Raji (cell line): ENCODE data around the gene SLC19A1.

Experiments
- POLR2A ChIP-seq: IDR thresholded peaks from 2 replicates; pipeline ENCODE4 v1.6.1; 2011; ENCODE audit warnings: low read depth, low read length, control low read depth; ENCODE audit not compliant: insufficient read depth

SLC19A1 gene

DNA sequence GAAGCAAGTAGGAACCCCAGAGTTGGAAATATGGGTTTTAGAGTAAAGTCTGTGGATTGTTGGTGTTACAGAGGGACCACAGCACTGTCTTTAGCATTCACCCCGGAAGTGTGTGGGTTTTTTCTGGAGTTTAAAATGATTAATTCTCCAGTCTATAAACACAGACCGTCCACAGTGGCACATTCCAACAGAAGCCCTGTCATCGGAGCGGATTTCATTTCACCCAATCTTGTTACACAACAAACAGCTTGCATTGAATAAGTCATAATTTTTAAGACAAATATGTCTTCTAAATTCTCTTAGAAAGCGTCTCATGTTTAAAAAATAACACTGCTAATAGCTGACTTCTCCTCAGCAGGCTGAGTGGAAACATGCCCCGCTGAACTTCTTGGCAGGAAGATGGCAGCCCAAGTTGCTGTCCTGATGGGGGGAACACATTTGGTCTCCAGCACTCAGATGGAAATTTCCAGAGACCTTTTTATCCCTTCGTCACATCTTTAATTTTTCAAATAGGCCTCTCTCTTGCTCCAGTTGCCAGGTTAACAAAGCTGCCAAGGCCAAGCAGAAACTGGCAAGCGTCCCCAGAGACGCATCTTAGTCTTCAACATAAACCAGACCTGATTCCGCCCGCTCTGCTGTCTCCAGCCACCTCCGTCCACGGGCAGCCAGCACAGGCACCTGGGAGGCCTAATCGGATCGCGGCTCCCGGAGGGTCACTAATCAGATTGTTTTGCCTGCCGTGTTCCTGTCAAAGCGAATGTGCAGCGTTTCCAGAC lies 28.8 kb upstream of the SLC19A1 start:
- no peak for TF ChIP-seq POLR2A

- no peak for TF ChIP-seq POLR2A
Observed at GRCh38 chr21:45570071-45570470, 27.8 kb upstream of the SLC19A1 start.

GRCh38 chr21:45568383-45568782 lies 26.1 kb upstream of the SLC19A1 start:
- TF ChIP-seq POLR2A, result no peak

- no peak for TF ChIP-seq POLR2A
Observed at GRCh38 chr21:45562965-45563364, 20.7 kb upstream of the SLC19A1 start.

DNA sequence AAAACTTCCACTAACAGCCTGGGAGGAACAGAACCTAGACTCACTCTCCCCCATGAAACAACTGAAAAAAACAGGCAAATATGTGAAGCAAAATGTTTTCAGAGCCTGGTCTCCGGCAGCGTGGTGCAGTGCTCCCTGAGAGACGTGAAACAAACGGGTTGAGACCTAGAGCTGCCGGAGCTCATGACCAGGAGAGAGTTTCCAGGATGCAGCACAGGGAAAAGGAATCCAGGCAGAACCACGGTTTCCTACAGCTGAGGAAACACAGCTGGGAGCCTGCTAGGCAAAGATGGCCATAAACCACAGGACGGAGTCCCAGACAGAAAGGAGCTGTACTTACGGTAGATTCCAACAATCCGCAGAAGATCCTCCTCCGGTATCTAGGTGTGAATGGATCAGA lies 20.2 kb upstream of the SLC19A1 start:
- TF ChIP-seq POLR2A, result no peak

- TF ChIP-seq POLR2A, result no peak
Observed at GRCh38 chr21:45560106-45561021, 18.1 kb upstream of the SLC19A1 start.

GRCh38 chr21:45559216-45560105 lies 17.2 kb upstream of the SLC19A1 start:
- TF ChIP-seq POLR2A, result no peak

DNA sequence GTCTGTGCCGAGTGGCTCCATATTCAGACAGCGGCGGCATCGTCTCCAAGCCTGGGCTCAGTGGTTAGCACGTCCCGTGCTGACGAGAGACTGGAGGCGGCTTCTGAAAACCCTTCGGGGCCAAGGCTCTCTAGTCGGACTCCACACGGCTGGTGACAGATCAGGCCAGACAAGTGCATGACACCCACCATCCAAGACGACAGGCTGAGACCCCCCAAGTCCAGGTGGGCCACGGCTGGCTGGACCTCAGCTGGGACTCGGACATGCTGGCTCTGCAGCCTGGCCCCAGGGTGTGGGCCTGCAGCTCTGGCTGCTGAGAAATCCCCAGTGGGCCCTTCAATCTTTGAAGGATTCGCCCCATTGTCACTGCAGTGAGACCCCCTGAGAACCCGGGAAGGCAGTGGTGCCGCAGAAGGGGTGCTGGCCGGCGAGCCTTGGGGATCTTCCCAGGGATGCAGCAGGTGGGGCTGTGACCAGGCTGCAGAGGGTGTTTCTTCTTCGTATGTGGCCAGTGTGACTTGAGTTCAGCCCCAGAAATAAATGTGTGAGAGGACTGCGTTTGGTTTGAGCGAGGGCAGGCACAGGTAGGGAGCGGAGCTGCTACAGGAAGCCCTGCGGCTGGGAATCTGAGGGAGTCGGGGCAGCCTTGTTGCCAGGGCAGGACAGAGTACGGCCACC lies 15.9 kb upstream of the SLC19A1 start:
- TF ChIP-seq POLR2A, result no peak

DNA sequence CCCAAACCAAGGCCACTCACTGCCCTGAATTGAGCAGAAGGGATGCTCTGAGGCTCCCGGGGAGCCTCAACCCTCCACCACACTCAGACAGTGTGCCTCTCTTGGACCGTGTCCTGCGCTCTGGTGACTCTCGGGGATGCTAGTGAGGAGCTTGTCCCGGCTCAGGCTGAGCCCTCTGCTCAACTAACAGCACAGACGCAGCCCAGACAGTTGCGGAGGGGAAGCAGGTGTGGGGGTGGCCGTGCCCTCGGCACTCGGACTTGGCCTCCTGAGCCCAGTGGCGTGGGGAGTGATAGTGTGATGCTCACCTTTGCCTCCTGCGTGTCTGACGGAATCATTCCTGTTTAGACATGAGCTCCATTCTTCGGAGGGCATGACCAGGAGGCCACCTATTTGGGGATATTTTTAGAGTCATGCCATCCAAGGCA lies 15.4 kb upstream of the SLC19A1 start:
- TF ChIP-seq POLR2A, result no peak

DNA sequence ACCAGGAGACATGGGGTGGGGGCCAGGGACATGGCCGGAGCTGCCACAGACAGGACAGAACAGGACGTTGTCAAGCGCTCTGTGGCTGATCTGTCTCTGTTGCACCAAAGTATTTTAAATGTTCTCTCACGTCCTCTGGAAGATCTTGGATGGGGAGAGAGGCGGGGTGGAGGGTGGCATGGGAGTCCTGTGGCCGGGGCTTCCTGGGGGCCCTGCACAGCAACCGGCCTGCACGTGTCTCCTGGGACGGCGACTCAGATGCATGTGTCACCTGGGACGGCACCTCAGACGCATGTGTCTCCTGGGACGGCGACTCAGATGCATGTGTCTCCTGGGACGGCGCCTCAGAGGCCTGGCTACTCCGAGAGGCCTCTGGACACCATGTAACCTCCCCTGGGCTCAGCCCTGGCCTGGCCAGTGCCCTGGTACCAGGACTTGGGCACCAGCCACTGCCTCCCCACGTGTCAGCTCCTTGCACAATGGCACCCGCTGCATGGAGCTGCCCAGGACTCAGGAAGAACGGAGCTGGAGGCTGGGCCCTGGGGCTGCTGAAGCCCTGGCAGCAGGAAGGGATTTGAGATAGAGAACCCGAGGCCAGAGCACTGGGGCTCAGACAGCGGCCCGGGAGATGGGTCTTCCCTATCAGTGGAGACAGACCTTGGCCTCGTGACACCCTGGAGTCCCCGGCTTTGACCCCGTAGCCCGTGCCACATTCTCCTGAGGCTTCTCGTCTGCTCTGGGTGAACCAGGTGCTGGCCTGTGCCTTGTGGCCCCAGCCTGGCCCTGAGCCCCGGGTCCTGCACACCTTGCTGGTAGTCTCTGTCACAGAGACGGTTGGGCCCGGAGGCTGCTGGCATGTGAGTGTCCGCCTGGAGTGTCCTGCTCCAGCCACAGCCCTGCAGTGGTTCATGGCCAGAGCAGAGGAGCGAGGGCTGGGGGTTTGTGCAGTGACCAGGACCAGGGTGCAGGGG lies 14.7 kb upstream of the SLC19A1 start:
- no peak for TF ChIP-seq POLR2A

DNA sequence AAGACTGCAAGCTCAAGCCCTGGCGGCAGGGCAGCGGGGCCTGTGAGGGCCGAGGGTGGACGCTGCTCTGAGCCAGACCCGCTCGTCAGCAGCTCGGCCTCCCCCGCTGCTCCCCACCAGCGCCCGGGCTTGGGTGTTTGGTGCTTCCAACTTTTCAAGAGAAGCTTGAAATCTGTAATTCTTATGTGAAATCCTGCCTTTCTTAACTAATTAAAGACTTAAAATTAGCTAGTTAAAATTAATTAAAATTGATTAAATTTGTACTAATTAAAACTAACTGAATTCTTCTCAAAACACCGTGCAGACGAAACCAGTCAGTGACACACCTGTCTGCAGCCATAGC lies 14.0 kb upstream of the SLC19A1 start:
- TF ChIP-seq POLR2A, result no peak

DNA sequence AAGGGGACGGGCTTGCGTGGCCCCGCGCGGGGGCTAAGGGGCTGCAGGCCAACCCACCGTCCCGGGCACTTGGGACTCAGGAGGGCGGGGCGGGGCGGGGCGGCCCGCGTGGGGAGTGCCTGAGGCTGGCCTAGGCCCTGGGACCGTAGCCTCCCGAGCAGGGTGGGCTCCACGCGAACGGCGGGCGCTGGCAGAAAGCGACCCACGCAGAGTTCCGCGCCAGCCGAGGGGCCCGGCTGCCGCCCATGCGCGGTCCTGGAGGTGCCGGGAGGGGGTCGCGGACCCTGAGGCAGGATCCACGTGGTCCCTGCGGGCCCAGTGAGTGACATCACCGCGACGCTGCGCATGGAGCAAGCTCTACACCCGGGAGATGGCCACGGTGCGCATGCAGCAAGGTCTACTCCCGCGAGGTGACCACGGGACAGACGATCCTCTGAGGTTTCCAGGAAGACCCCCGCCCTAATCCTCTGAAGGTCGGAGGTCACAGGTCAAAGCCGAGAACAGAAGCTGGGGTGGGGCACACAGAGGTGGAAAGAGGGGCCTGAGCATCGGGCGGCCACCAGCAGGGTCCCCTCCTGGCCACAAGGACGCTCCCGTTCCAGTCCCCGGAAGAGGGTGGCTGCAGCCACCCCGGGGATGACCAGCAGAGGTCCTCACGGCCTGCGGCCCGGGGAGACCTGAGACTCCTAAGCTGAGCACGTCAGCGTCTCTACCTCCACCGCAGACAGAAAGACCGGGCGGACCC lies 13.5 kb upstream of the SLC19A1 start:
- TF ChIP-seq POLR2A, result no peak

DNA sequence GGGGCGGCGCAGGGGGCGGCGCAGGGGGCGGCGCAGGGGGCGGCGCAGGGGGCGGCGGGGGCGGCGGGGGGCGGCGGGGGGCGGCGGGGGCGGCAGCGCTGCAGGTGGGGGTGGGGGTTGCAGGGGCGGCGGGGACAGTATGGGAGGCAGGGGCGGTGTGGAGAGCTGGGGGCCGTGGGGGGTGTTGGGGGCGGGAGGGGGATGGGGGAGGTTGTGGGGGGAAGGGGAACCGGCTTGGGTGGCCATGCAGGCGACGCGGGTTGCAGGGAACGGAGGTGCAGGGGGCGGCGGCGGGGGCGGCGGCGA lies 13.0 kb upstream of the SLC19A1 start:
- TF ChIP-seq POLR2A, result no peak
